HepG2 (cell line): ENCODE data around the gene CEP19. TPM values are rescaled to one million over a fixed set of nuclear protein-coding genes. Genes with fewer than 3 reads are reported as not detected.

Experiments used
- ARNT2 ChIP-seq: sonication (generic); formaldehyde crosslinking; IDR thresholded peaks from 2 replicates; pipeline ENCODE4 v1.8.0; 2022; ENCODE audit warnings: mild to moderate bottlenecking, low read depth, missing genetic modification reagents, moderate library complexity
- HNRNPH1 ChIP-seq: fragments of 200-400 bp; formaldehyde crosslinking; optimal IDR thresholded peaks from 2 replicates; pipeline ENCODE3; 2017; ENCODE audit warnings: mild to moderate bottlenecking, low read depth, low read length
- KAT7 ChIP-seq: IDR thresholded peaks from 2 replicates; pipeline ENCODE4 v1.6.1; 2018; ENCODE audit warnings: borderline replicate concordance, missing compliant biosample characterization
- PLRG1 ChIP-seq: fragments of 450-650 bp; conservative IDR thresholded peaks from 2 replicates; pipeline ENCODE4 v1.6.1; 2016
- SAFB2 ChIP-seq: sonication (generic); formaldehyde crosslinking; IDR thresholded peaks from 2 replicates; pipeline ENCODE4 v1.5.1; 2020; ENCODE audit warnings: missing genetic modification reagents, low read depth, mild to moderate bottlenecking, borderline replicate concordance
- ZBTB21 ChIP-seq: sonication (generic); formaldehyde crosslinking; IDR thresholded peaks from 2 replicates; pipeline ENCODE4 v1.4.0; 2020; ENCODE audit warnings: missing genetic modification reagents
- ZKSCAN1 ChIP-seq: fragments of 150-350 bp; IDR thresholded peaks from 2 replicates; pipeline ENCODE4 v1.6.1; 2014; ENCODE audit warnings: low read length
- ZNF780A ChIP-seq: sonication (generic); formaldehyde crosslinking; IDR thresholded peaks from 2 replicates; pipeline ENCODE4 v1.8.0; 2022; ENCODE audit warnings: mild to moderate bottlenecking, missing genetic modification reagents, moderate library complexity
- ZNF839 ChIP-seq: sonication (generic); formaldehyde crosslinking; IDR thresholded peaks from 2 replicates; pipeline ENCODE4 v1.4.0; 2020; ENCODE audit warnings: missing genetic modification reagents, mild to moderate bottlenecking, borderline replicate concordance
- ZNF878 ChIP-seq: sonication (generic); formaldehyde crosslinking; IDR thresholded peaks from 2 replicates; pipeline ENCODE4 v1.8.1; 2023; ENCODE audit warnings: mild to moderate bottlenecking, missing genetic modification reagents, moderate library complexity
- ZNF879 ChIP-seq: sonication (generic); formaldehyde crosslinking; IDR thresholded peaks from 2 replicates; pipeline ENCODE4 v1.8.1; 2023; ENCODE audit warnings: missing genetic modification reagents
- polyA plus RNA-seq, 8 experiments: library from polyadenylated mRNA; depleted of rRNA in 3 of 8; stranded (reverse) in 7 of 8; unstranded in 1 of 8; fragments of >200 nt; fragmentation: Illumina TruSeq in 4 of 8; extraction: Trizol in 4 of 8; gene quantifications; 2 replicates each; pipeline versions ENCODE4 v1.2.1 to v1.2.3, GENCODE V29; 2011 to 2016; ENCODE audit warnings: low read depth in 4 of 8, missing spikeins in 1 of 8, mixed read lengths in 1 of 8; ENCODE audit not compliant: insufficient read depth in 1 of 8
- total RNA-seq, 5 experiments: library from RNA; depleted of rRNA; stranded (reverse); fragments of >200 nt; fragmentation: Illumina TruSeq; extraction: Trizol; gene quantifications; 2 replicates each; pipeline ENCODE4 v1.2.3, GENCODE V29; 2016; ENCODE audit warnings: low read depth in 1 of 5
- TF ChIP-seq, protein P1 (sequence below): sonication (generic); formaldehyde crosslinking; IDR thresholded peaks from 2 replicates; pipeline ENCODE4 v1.5.1; 2020; ENCODE audit warnings: mild to moderate bottlenecking, missing genetic modification reagents
- TF ChIP-seq, protein P2 (sequence below): sonication (generic); formaldehyde crosslinking; IDR thresholded peaks from 2 replicates; pipeline ENCODE4 v1.5.0; 2020; ENCODE audit warnings: missing genetic modification reagents
- TF ChIP-seq, protein P3 (sequence below): sonication (generic); formaldehyde crosslinking; IDR thresholded peaks from 2 replicates; pipeline ENCODE4 v1.8.0; 2022; ENCODE audit warnings: mild to moderate bottlenecking, missing genetic modification reagents, moderate library complexity
- TF ChIP-seq, protein P4 (sequence below): sonication (generic); formaldehyde crosslinking; IDR thresholded peaks from 2 replicates; pipeline ENCODE4 v1.4.0; 2020; ENCODE audit warnings: mild to moderate bottlenecking, missing genetic modification reagents
- TF ChIP-seq, protein P5 (sequence below), 2 experiments: sonication (generic) in 1 of 2; formaldehyde crosslinking in 1 of 2; IDR thresholded peaks; 2 replicates each; pipeline versions ENCODE4 v1.5.1 to v1.6.1; 2011 to 2020; ENCODE audit warnings: borderline replicate concordance in 1 of 2, low read depth in 1 of 2, low read length in 1 of 2, mild to moderate bottlenecking in 1 of 2, missing genetic modification reagents in 1 of 2, moderate library complexity in 1 of 2
- TF ChIP-seq, protein P6 (sequence below): sonication (generic); formaldehyde crosslinking; IDR thresholded peaks from 2 replicates; pipeline ENCODE4 v1.4.0; 2020; ENCODE audit warnings: missing genetic modification reagents, low read depth, mild to moderate bottlenecking, borderline replicate concordance

CEP19 gene
- total and polyA plus RNA-seq, 2 of the 13 experiments (the other 11 are each of a cell fraction or from before 2014, with no cell fraction given) = 0.48 to 1.2 TPM

DNA sequence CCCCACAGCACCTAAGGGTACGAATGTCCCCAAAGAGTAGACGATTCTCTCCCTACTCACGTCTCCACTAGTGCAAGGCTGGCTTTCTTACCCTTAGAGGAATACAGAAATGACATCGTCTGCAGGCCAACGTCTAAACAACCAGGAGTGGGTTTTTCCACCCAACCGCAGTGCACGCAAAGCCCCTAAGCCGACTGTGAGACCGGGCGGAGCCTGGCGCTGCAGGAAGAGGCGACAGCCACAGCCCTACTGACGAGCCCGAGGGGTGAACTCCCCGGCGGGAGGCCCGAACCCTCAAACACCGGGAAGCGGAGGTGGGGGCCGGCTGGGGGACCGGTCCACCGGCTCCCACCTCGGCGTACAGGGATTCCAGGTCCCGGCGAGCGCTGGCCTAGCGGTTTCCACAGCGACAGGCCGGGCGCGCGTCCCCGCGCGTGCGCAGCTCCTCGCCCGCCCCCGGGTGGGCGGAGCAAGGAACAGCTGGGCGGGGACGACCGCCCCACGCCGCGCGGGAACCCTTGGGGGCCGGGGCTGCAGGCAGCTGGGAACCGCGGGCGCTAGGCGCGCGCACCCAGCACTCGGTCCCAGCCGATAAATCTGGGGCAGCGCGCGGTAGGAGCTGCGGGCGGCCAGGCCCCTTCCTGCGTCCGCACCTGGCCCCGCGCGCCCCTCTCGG lies at the start of gene CEP19, which contains the start of gene PIGX (continued):
- TF ChIP-seq, protein P1, sequence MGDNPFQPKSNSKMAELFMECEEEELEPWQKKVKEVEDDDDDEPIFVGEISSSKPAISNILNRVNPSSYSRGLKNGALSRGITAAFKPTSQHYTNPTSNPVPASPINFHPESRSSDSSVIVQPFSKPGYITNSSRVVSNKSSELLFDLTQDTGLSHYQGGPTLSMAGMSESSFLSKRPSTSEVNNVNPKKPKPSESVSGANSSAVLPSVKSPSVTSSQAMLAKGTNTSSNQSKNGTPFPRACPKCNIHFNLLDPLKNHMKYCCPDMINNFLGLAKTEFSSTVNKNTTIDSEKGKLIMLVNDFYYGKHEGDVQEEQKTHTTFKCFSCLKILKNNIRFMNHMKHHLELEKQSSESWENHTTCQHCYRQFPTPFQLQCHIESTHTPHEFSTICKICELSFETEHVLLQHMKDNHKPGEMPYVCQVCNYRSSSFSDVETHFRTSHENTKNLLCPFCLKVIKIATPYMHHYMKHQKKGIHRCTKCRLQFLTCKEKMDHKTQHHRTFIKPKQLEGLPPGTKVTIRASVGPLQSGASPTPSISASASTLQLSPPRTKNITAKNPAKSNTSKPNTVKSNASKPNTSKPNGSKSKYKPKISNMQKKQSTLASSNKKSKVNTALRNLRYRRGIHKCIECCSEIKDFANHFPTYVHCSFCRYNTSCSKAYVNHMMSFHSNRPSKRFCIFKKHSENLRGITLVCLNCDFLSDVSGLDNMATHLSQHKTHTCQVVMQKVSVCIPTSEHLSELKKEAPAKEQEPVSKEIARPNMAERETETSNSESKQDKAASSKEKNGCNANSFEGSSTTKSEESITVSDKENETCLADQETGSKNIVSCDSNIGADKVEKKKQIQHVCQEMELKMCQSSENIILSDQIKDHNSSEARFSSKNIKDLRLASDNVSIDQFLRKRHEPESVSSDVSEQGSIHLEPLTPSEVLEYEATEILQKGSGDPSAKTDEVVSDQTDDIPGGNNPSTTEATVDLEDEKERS (CRISPR knock-in tag) = peak; percentile 41; the same call in 1 of the 2 replicates
- TF ChIP-seq PLRG1 (no peak), ZNF780A (CRISPR knock-in tag) (no peak), ZKSCAN1 (no peak), ZNF879 (CRISPR knock-in tag) (0 out of 2 replicates have a peak, but pooled peaks have one; percentile 7), HNRNPH1 (no peak), ZNF839 (CRISPR knock-in tag) (no peak), ZNF878 (CRISPR knock-in tag) (no peak), SAFB2 (CRISPR knock-in tag) (no peak), ARNT2 (CRISPR knock-in tag) (peak; percentile 69; the same call in 1 of the 2 replicates), KAT7 (CRISPR knock-in tag) (no peak), ZBTB21 (CRISPR knock-in tag) (no peak)
- TF ChIP-seq, protein P2, sequence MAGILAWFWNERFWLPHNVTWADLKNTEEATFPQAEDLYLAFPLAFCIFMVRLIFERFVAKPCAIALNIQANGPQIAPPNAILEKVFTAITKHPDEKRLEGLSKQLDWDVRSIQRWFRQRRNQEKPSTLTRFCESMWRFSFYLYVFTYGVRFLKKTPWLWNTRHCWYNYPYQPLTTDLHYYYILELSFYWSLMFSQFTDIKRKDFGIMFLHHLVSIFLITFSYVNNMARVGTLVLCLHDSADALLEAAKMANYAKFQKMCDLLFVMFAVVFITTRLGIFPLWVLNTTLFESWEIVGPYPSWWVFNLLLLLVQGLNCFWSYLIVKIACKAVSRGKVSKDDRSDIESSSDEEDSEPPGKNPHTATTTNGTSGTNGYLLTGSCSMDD (CRISPR knock-in tag) = no peak
- TF ChIP-seq, protein P3, sequence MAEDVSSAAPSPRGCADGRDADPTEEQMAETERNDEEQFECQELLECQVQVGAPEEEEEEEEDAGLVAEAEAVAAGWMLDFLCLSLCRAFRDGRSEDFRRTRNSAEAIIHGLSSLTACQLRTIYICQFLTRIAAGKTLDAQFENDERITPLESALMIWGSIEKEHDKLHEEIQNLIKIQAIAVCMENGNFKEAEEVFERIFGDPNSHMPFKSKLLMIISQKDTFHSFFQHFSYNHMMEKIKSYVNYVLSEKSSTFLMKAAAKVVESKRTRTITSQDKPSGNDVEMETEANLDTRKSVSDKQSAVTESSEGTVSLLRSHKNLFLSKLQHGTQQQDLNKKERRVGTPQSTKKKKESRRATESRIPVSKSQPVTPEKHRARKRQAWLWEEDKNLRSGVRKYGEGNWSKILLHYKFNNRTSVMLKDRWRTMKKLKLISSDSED (CRISPR knock-in tag) = no peak
- TF ChIP-seq, protein P4, sequence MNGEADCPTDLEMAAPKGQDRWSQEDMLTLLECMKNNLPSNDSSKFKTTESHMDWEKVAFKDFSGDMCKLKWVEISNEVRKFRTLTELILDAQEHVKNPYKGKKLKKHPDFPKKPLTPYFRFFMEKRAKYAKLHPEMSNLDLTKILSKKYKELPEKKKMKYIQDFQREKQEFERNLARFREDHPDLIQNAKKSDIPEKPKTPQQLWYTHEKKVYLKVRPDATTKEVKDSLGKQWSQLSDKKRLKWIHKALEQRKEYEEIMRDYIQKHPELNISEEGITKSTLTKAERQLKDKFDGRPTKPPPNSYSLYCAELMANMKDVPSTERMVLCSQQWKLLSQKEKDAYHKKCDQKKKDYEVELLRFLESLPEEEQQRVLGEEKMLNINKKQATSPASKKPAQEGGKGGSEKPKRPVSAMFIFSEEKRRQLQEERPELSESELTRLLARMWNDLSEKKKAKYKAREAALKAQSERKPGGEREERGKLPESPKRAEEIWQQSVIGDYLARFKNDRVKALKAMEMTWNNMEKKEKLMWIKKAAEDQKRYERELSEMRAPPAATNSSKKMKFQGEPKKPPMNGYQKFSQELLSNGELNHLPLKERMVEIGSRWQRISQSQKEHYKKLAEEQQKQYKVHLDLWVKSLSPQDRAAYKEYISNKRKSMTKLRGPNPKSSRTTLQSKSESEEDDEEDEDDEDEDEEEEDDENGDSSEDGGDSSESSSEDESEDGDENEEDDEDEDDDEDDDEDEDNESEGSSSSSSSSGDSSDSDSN = peak; percentile 75; the same call in 1 of the 2 replicates
- TF ChIP-seq, protein P5, sequence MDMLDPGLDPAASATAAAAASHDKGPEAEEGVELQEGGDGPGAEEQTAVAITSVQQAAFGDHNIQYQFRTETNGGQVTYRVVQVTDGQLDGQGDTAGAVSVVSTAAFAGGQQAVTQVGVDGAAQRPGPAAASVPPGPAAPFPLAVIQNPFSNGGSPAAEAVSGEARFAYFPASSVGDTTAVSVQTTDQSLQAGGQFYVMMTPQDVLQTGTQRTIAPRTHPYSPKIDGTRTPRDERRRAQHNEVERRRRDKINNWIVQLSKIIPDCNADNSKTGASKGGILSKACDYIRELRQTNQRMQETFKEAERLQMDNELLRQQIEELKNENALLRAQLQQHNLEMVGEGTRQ (IDR thresholded peaks at IDR 0.05; ENCODE audit: low read depth, low read length) = no peak
- TF ChIP-seq, protein P5 (CRISPR knock-in tag; IDR thresholded peaks at IDR 0.05; ENCODE audit: borderline replicate concordance) = no peak
- TF ChIP-seq, protein P6, sequence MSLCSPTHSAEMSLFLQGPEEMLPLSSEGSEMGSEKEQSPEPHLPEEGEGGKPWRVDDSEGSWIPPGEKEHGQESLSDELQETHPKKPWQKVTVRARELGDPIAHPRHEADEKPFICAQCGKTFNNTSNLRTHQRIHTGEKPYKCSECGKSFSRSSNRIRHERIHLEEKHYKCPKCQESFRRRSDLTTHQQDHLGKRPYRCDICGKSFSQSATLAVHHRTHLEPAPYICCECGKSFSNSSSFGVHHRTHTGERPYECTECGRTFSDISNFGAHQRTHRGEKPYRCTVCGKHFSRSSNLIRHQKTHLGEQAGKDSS = no peak
